K562 (cell line): ENCODE measurements around the gene DPEP1. TPM values are rescaled to one million over a fixed set of nuclear protein-coding genes. Genes with fewer than 3 reads are reported as not detected.

Experiments
- CHD1 ChIP-seq: fragments of 200-600 bp; sonication (generic); IDR thresholded peaks from one replicate; pipeline ENCODE4 v1.6.1; 2012; ENCODE audit warnings: mild to moderate bottlenecking, moderate library complexity, low read length, inconsistent platforms
- DACH1 ChIP-seq: fragments of 450-650 bp; IDR thresholded peaks from 2 replicates; pipeline ENCODE4 v1.6.1; 2018; ENCODE audit not compliant: partially characterized antibody
- DMBX1 ChIP-seq: fragments of 250-450 bp; sonication (Bioruptor Pico); IDR thresholded peaks from 2 replicates; pipeline ENCODE4 v1.8.0; 2022; ENCODE audit warnings: inconsistent platforms, mild to moderate bottlenecking, moderate library complexity, borderline replicate concordance
- E2F1 ChIP-seq: sonication (generic); formaldehyde crosslinking; IDR thresholded peaks from 2 replicates; pipeline ENCODE4 v1.8.1; 2023; ENCODE audit warnings: mild to moderate bottlenecking, missing genetic modification reagents, moderate library complexity
- FOXJ2 ChIP-seq: fragments of 200-800 bp; sonication (Bioruptor generic); IDR thresholded peaks from 2 replicates; pipeline ENCODE4 v1.6.1; 2016; ENCODE audit warnings: missing genetic modification characterization, missing compliant biosample characterization
- HOMEZ ChIP-seq: fragments of 250-450 bp; sonication (Bioruptor Pico); IDR thresholded peaks from 2 replicates; pipeline ENCODE4 v1.4.0; 2020; ENCODE audit warnings: mild to moderate bottlenecking, moderate library complexity
- KAT7 ChIP-seq: sonication (generic); formaldehyde crosslinking; IDR thresholded peaks from 2 replicates; pipeline ENCODE4 v1.8.0; 2022; ENCODE audit warnings: missing genetic modification reagents, mild to moderate bottlenecking, borderline replicate concordance
- KDM4B ChIP-seq, 2 experiments: fragments of 450-650 bp in 1 of 2; sonication (generic) in 1 of 2; IDR thresholded peaks; 2 replicates each; pipeline ENCODE4 v1.6.1; 2016 to 2017; ENCODE audit warnings: borderline replicate concordance in 2 of 2, antibody characterized with exemption in 1 of 2, low read depth in 1 of 2, mild to moderate bottlenecking in 1 of 2
- MAZ ChIP-seq, 2 experiments: fragments of 450-650 bp in 1 of 2; sonication (generic) in 1 of 2; formaldehyde crosslinking; IDR thresholded peaks in 1 of 2; conservative IDR thresholded peaks in 1 of 2; 2 replicates each; pipeline versions ENCODE4 v1.4.0 to v1.5.0; 2020; ENCODE audit warnings: mild to moderate bottlenecking in 1 of 2, missing genetic modification reagents in 1 of 2
- NFIC ChIP-seq: fragments of 450-650 bp; IDR thresholded peaks from 2 replicates; pipeline ENCODE4 v1.6.1; 2017; ENCODE audit warnings: mild to moderate bottlenecking, inconsistent platforms
- NFYB ChIP-seq: IDR thresholded peaks from 2 replicates; pipeline ENCODE4 v1.6.1; 2011; ENCODE audit warnings: mild to moderate bottlenecking, moderate library complexity; ENCODE audit not compliant: insufficient read length; ENCODE audit errors: extremely low read depth
- POU5F1 ChIP-seq: fragments of 150-350 bp; IDR thresholded peaks from 2 replicates; pipeline ENCODE4 v1.6.1; 2014; ENCODE audit warnings: borderline replicate concordance, low read length, low read depth, mild to moderate bottlenecking; ENCODE audit not compliant: partially characterized antibody
- SMAD4 ChIP-seq: fragments of 250-450 bp; sonication (Bioruptor Pico); conservative IDR thresholded peaks from 2 replicates; pipeline ENCODE4 v1.8.0; 2021; ENCODE audit warnings: inconsistent platforms, mild to moderate bottlenecking, moderate library complexity
- VEZF1 ChIP-seq: fragments of 200-800 bp; sonication (Bioruptor generic); IDR thresholded peaks from 2 replicates; pipeline ENCODE4 v1.6.1; 2017; ENCODE audit warnings: missing genetic modification characterization, missing compliant biosample characterization
- XRCC5 ChIP-seq: fragments of 200-400 bp; formaldehyde crosslinking; IDR thresholded peaks from 2 replicates; pipeline ENCODE4 v1.6.1; 2017; ENCODE audit warnings: low read depth, mild to moderate bottlenecking, low read length
- ZC3H8 ChIP-seq: fragments of 450-650 bp; IDR thresholded peaks from 2 replicates; pipeline ENCODE4 v1.6.1; 2017
- ZFP1 ChIP-seq: fragments of 450-650 bp; formaldehyde crosslinking; IDR thresholded peaks from 2 replicates; pipeline ENCODE4 v1.4.0; 2020; ENCODE audit warnings: mild to moderate bottlenecking, mixed read lengths
- ZNF274 ChIP-seq: IDR thresholded peaks from 2 replicates; pipeline ENCODE4 v1.6.1; 2011; ENCODE audit warnings: low read depth, mild to moderate bottlenecking, low read length, moderate library complexity, borderline replicate concordance
- ZNF449 ChIP-seq: fragments of 250-450 bp; sonication (Bioruptor Pico); IDR thresholded peaks from 2 replicates; pipeline ENCODE4 v1.8.0; 2022; ENCODE audit warnings: moderate library complexity, mild to moderate bottlenecking, inconsistent platforms
- ZNF512 ChIP-seq: IDR thresholded peaks from 2 replicates; pipeline ENCODE4 v1.6.1; 2016; ENCODE audit warnings: missing genetic modification characterization, missing compliant biosample characterization
- polyA plus RNA-seq, 8 experiments: library from polyadenylated mRNA; depleted of rRNA in 4 of 8; stranded (reverse) in 5 of 8; unstranded in 3 of 8; fragments of >200 nt; fragmentation: Nextera tagmentation in 2 of 8; fragmentation: Illumina TruSeq in 1 of 8; extraction: Ambion mirVana in 2 of 8; extraction: Trizol in 1 of 8; gene quantifications; 2 replicates each; pipeline versions ENCODE4 v1.2.1 to v1.2.3, GENCODE V29; 2011 to 2014; ENCODE audit warnings: inconsistent platforms in 1 of 8, missing spikeins in 1 of 8
- total RNA-seq, 7 experiments: library from RNA; depleted of rRNA in 6 of 7; stranded (reverse); fragments of >200 nt in 6 of 7; fragmentation: Illumina TruSeq in 2 of 7; extraction: Trizol in 2 of 7; gene quantifications; 2 replicates each; pipeline versions ENCODE4 v1.2.1 to v1.2.3, GENCODE V29; 2011 to 2021; ENCODE audit warnings: low replicate concordance in 1 of 7

DPEP1 gene
- total and polyA plus RNA-seq, 9 of the 15 experiments (the other 6 are each of a cell fraction or from before 2014, with no cell fraction given) = 0.14 to 0.31 (median 0.20) TPM; not detected in 6

GRCh38 chr16:89564476-89565255, 48.8 kb upstream of the DPEP1 start (continued):
- TF ChIP-seq ZNF512 (no peak), XRCC5 (no peak; the same call in 1 of the 2 replicates), ZNF449 (CRISPR knock-in tag) (no peak), ZC3H8 (no peak), NFIC (no peak), CHD1 (no peak), SMAD4 (CRISPR knock-in tag) (no peak), E2F1 (CRISPR knock-in tag) (no peak; the same call in 1 of the 2 replicates), ZNF274 (no peak), ZFP1 (no peak), FOXJ2 (tag) (no peak), POU5F1 (no peak), DACH1 (no peak), KAT7 (CRISPR knock-in tag) (peak; percentile 35; the same call in 1 of the 2 replicates), MAZ (CRISPR knock-in tag; conservative IDR thresholded peaks at IDR 0.05 in 1 of 2, IDR thresholded peaks at IDR 0.05 in 1 of 2) (0 out of 4 replicates have a peak, but pooled peaks of 1 of the 2 experiments have one; percentile 42), HOMEZ (CRISPR knock-in tag) (no peak), KDM4B (IDR thresholded peaks at IDR 0.05; ENCODE audit: borderline replicate concordance in 2 of 2, low read depth in 1 of 2) (no peak), NFYB (no peak), DMBX1 (CRISPR knock-in tag) (no peak), VEZF1 (CRISPR knock-in tag) (no peak)
